Ovary (tissue), 3 donors: Measurements from ENCODE around the gene SHLD1.

ENCODE experiments used
- CTCF ChIP-seq, 3 donors: fragments of 450-650 bp in 2 of 3; fragments of 200-600 bp in 1 of 3; IDR thresholded peaks; one replicate each; pipeline versions ENCODE4 v1.5.1 to v1.8.0; 2016 to 2022; ENCODE audit warnings: antibody characterized with exemption in 3 of 3, mild to moderate bottlenecking in 1 of 3
- POLR2A ChIP-seq: fragments of 450-650 bp; IDR thresholded peaks from one replicate; pipeline ENCODE4 v1.6.1; 2017; ENCODE audit warnings: antibody characterized with exemption, mild to moderate bottlenecking, moderate library complexity
- donor health status: DM: no; HTN: no; CAD: no.

- TF ChIP-seq CTCF (IDR thresholded peaks at IDR 0.05) (no peak), POLR2A (no peak)
Measured at GRCh38 chr20:5835871-5836270, 85.7 kb downstream of the SHLD1 start.
